GM12878 (cell line): ENCODE measurements around the gene RANBP1. TPM values are rescaled to one million over a fixed set of nuclear protein-coding genes. Genes with fewer than 3 reads are reported as not detected.
A peak's percentile ranks its signal among the peaks of the same experiment; 100 is the strongest.

ENCODE experiments used
- ATF2 ChIP-seq: IDR thresholded peaks from 2 replicates; pipeline ENCODE4 v1.6.1; 2012; ENCODE audit warnings: low read length, inconsistent platforms
- BMI1 ChIP-seq: fragments of 450-650 bp; IDR thresholded peaks from 2 replicates; pipeline ENCODE4 v1.6.1; 2016; ENCODE audit warnings: mild to moderate bottlenecking, moderate library complexity, borderline replicate concordance
- CBFB ChIP-seq: IDR thresholded peaks from 2 replicates; pipeline ENCODE4 v1.6.1; 2016; ENCODE audit warnings: antibody characterized with exemption, low read depth
- CREB1 ChIP-seq: IDR thresholded peaks from 2 replicates; pipeline ENCODE4 v1.6.1; 2012; ENCODE audit warnings: low read depth, mild to moderate bottlenecking, inconsistent platforms
- EGR1 ChIP-seq, 2 experiments: IDR thresholded peaks; 1 replicate in 1 of 2; 2 replicates in 1 of 2; pipeline ENCODE4 v1.6.1; 2011 to 2012; ENCODE audit warnings: low read depth in 2 of 2, low read length in 2 of 2, borderline replicate concordance in 1 of 2, mild to moderate bottlenecking in 1 of 2, moderate library complexity in 1 of 2
- HDGF ChIP-seq: fragments of 450-650 bp; IDR thresholded peaks from 2 replicates; pipeline ENCODE4 v1.6.1; 2016; ENCODE audit warnings: antibody characterized with exemption
- IKZF1 ChIP-seq: fragments of 450-650 bp; conservative IDR thresholded peaks from 2 replicates; pipeline ENCODE4 v1.6.1; 2017; ENCODE audit warnings: antibody characterized with exemption, mild to moderate bottlenecking
- MTA2 ChIP-seq: fragments of 450-650 bp; IDR thresholded peaks from 2 replicates; pipeline ENCODE4 v1.6.1; 2016; ENCODE audit warnings: low read depth, mild to moderate bottlenecking, moderate library complexity
- MYB ChIP-seq: fragments of 150-350 bp; IDR thresholded peaks from 2 replicates; pipeline ENCODE4 v1.6.1; 2014; ENCODE audit warnings: mild to moderate bottlenecking, low read depth, low read length, borderline replicate concordance
- NBN ChIP-seq: fragments of 450-650 bp; IDR thresholded peaks from 2 replicates; pipeline ENCODE4 v1.6.1; 2016
- NR2C1 ChIP-seq: fragments of 450-650 bp; IDR thresholded peaks from 2 replicates; pipeline ENCODE4 v1.6.1; 2017; ENCODE audit warnings: antibody characterized with exemption, mild to moderate bottlenecking, moderate library complexity
- NRF1 ChIP-seq: conservative IDR thresholded peaks from 2 replicates; pipeline ENCODE4 v1.6.1; 2011; ENCODE audit warnings: mild to moderate bottlenecking, low read depth, low read length, improper control_type of control experiment
- POLR2AphosphoS2 ChIP-seq: IDR thresholded peaks from 2 replicates; pipeline ENCODE4 v1.6.1; 2011; ENCODE audit warnings: low read depth, mild to moderate bottlenecking, low read length, improper control_type of control experiment, moderate library complexity
- POLR2AphosphoS5 ChIP-seq: IDR thresholded peaks from 2 replicates; pipeline ENCODE4 v1.6.1; 2011; ENCODE audit warnings: mild to moderate bottlenecking, low read length, inconsistent platforms
- RB1 ChIP-seq: fragments of 450-650 bp; formaldehyde crosslinking; IDR thresholded peaks from 2 replicates; pipeline ENCODE4 v1.6.1; 2017; ENCODE audit warnings: mild to moderate bottlenecking, borderline replicate concordance
- RFX5 ChIP-seq: IDR thresholded peaks from 2 replicates; pipeline ENCODE4 v1.6.1; 2011; ENCODE audit warnings: low read depth, low read length, improper control_type of control experiment
- SMARCA5 ChIP-seq: fragments of 450-650 bp; IDR thresholded peaks from 2 replicates; pipeline ENCODE4 v1.6.1; 2017; ENCODE audit warnings: mild to moderate bottlenecking
- TBL1XR1 ChIP-seq: IDR thresholded peaks from 2 replicates; pipeline ENCODE4 v1.6.1; 2012; ENCODE audit warnings: low read depth, low read length, improper control_type of control experiment
- ZNF274 ChIP-seq: IDR thresholded peaks from one replicate; pipeline ENCODE4 v1.8.0; 2011; ENCODE audit not compliant: insufficient read length, insufficient read depth
- polyA plus RNA-seq, 11 experiments: library from polyadenylated mRNA; depleted of rRNA in 4 of 11; unstranded in 6 of 11; stranded (reverse) in 5 of 11; fragments of >200 nt; fragmentation: Nextera tagmentation in 4 of 11; fragmentation: Illumina TruSeq in 1 of 11; extraction: Ambion mirVana in 4 of 11; extraction: Trizol in 1 of 11; gene quantifications; 1 replicate in 1 of 11; 2 replicates in 10 of 11; pipeline versions ENCODE4 v1.2.1 to v1.2.3, GENCODE V29; 2011 to 2016; ENCODE audit warnings: inconsistent platforms in 2 of 11, missing spikeins in 2 of 11, low read depth in 1 of 11
- total RNA-seq, 4 experiments: library from RNA; depleted of rRNA in 3 of 4; stranded (reverse); fragments of >200 nt in 3 of 4; fragmentation: Illumina TruSeq in 1 of 4; extraction: Trizol in 1 of 4; gene quantifications; 2 replicates each; pipeline versions ENCODE4 v1.2.1 to v1.2.3, GENCODE V29; 2013 to 2021
- TF ChIP-seq, protein P1 (sequence below): fragments of 450-650 bp; formaldehyde crosslinking; IDR thresholded peaks from 2 replicates; pipeline ENCODE4 v1.4.0; 2022; ENCODE audit warnings: mild to moderate bottlenecking, moderate library complexity
- TF ChIP-seq, protein P2 (sequence below): fragments of 450-650 bp; IDR thresholded peaks from 2 replicates; pipeline ENCODE4 v1.6.1; 2018; ENCODE audit warnings: borderline replicate concordance, mild to moderate bottlenecking; ENCODE audit not compliant: partially characterized antibody
- TF ChIP-seq, protein P3 (sequence below): fragments of 150-350 bp; IDR thresholded peaks from 2 replicates; pipeline ENCODE4 v1.6.1; 2014; ENCODE audit warnings: mild to moderate bottlenecking, low read depth, low read length

The RANBP1 gene
- total and polyA plus RNA-seq, 10 of the 15 experiments (the other 5 are each of a cell fraction or from before 2014, with no cell fraction given): 55.3 to 808 (median 394) TPM

DNA sequence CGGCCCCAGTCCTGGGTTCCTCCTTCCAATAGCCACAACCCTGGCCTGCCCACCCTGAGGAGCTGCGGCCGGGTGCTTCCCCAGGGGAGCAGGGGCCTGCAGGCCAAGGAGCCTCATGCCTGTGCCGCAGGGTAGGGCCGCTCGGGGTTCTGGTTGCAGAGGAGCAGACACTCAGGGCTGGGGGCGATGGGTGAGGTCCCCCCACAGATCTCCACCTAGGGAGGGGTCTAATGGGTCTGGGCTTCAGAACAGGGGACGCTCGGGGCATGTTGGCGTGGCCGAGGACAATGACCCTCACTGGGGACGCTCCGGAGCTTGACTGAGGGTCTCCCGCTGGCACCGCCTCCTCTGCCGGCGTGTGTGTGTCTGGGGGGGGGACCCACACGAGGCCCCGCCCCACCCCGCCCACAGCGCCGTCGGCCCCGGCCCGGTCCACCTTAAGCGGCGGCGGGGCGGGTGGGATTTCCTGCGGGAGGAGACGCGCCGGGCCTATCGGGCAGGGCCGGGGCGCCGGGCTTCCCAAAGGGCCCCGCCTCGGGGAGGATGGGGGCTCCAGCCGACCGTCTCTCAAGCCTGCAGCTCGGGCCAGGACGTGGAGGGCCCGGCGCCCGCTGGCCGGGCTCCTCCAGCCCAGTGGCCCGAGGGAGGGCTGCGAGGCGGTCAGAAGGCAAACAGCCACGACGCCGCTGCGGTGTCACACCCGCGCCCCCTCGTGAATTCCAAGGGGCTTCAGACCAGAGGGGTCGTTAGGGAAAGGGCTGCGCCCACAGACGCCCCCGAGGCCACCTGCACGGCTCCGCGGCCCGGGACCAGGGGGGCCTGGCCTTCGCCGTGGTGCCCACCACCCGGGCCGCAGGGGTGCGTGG is 15.1 kb downstream of the RANBP1 start (continued):
- TF ChIP-seq, protein P1, sequence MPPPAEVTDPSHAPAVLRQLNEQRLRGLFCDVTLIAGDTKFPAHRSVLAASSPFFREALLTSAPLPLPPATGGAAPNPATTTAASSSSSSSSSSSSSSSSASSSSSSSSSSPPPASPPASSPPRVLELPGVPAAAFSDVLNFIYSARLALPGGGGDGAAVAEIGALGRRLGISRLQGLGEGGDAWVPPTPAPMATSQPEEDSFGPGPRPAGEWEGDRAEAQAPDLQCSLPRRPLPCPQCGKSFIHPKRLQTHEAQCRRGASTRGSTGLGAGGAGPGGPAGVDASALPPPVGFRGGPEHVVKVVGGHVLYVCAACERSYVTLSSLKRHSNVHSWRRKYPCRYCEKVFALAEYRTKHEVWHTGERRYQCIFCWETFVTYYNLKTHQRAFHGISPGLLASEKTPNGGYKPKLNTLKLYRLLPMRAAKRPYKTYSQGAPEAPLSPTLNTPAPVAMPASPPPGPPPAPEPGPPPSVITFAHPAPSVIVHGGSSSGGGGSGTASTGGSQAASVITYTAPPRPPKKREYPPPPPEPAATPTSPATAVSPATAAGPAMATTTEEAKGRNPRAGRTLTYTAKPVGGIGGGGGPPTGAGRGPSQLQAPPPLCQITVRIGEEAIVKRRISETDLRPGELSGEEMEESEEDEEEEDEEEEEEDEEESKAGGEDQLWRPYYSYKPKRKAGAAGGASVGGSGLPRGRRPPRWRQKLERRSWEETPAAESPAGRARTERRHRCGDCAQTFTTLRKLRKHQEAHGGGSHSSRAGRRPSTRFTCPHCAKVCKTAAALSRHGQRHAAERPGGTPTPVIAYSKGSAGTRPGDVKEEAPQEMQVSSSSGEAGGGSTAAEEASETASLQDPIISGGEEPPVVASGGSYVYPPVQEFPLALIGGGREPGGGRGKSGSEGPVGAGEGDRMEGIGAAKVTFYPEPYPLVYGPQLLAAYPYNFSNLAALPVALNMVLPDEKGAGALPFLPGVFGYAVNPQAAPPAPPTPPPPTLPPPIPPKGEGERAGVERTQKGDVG (CRISPR knock-in tag): no peak
- TF ChIP-seq, protein P2, sequence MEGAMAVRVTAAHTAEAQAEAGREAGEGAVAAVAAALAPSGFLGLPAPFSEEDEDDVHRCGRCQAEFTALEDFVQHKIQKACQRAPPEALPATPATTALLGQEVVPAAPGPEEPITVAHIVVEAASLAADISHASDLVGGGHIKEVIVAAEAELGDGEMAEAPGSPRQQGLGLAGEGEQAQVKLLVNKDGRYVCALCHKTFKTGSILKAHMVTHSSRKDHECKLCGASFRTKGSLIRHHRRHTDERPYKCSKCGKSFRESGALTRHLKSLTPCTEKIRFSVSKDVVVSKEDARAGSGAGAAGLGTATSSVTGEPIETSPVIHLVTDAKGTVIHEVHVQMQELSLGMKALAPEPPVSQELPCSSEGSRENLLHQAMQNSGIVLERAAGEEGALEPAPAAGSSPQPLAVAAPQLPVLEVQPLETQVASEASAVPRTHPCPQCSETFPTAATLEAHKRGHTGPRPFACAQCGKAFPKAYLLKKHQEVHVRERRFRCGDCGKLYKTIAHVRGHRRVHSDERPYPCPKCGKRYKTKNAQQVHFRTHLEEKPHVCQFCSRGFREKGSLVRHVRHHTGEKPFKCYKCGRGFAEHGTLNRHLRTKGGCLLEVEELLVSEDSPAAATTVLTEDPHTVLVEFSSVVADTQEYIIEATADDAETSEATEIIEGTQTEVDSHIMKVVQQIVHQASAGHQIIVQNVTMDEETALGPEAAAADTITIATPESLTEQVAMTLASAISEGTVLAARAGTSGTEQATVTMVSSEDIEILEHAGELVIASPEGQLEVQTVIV: no peak
- TF ChIP-seq RFX5 (no peak), NRF1 (no peak), ZNF274 (no peak), IKZF1 (peak; percentile 54), ATF2 (no peak), EGR1 (IDR thresholded peaks at IDR 0.05; ENCODE audit: borderline replicate concordance in 1 of 2, low read depth in 2 of 2, low read length in 2 of 2) (peak in 1 of 2 experiments; percentile 50; a peak in 1 of 3 replicates), SMARCA5 (no peak; the same call in 1 of the 2 replicates), HDGF (0 out of 2 replicates have a peak, but pooled peaks have one; percentile 37), CREB1 (0 out of 2 replicates have a peak, but pooled peaks have one; percentile 49), POLR2AphosphoS5 (no peak), RB1 (no peak), POLR2AphosphoS2 (no peak), TBL1XR1 (no peak), NBN (no peak), BMI1 (no peak), NR2C1 (no peak), MTA2 (no peak), MYB (no peak), CBFB (no peak)
- TF ChIP-seq, protein P3, sequence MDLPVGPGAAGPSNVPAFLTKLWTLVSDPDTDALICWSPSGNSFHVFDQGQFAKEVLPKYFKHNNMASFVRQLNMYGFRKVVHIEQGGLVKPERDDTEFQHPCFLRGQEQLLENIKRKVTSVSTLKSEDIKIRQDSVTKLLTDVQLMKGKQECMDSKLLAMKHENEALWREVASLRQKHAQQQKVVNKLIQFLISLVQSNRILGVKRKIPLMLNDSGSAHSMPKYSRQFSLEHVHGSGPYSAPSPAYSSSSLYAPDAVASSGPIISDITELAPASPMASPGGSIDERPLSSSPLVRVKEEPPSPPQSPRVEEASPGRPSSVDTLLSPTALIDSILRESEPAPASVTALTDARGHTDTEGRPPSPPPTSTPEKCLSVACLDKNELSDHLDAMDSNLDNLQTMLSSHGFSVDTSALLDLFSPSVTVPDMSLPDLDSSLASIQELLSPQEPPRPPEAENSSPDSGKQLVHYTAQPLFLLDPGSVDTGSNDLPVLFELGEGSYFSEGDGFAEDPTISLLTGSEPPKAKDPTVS: no peak
